ENCODE measurements around the gene LCE1F.

The LCE1F gene, protein sequence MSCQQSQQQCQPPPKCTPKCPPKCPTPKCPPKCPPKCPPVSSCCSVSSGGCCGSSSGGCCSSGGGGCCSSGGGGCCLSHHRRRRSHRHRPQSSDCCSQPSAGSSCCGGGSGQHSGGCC

DNA sequence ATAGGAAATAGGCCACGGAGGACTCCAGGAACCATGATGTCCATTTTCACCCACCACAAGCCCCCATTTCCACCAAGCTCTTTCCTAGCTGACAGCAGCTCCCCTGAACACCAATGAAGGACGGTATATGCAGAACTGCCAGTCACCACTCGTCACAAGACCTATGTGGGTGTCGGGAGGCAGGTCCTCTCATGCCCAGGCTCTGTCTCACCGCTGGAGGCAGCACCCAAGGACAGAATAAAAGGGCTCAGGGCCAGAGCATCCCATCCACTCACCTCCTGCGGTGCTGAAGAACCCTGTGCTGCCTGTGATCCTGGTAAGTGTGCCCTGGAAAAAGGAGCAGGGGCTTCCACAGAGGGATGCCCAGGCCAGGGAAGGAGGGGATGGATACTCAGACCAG, at the start of gene LCE1F:
Gene LCE1F, plus strand, starts transcription at position 266 of the 400 bp plus-strand sequence. CDS start 1,232 bp downstream, outside the sequence.
- no peak within 1 kb of the TSS for H3K4me3 ChIP-seq (replicated peaks; ENCODE audit: low read depth, low read length)
- TF ChIP-seq, protein P1, sequence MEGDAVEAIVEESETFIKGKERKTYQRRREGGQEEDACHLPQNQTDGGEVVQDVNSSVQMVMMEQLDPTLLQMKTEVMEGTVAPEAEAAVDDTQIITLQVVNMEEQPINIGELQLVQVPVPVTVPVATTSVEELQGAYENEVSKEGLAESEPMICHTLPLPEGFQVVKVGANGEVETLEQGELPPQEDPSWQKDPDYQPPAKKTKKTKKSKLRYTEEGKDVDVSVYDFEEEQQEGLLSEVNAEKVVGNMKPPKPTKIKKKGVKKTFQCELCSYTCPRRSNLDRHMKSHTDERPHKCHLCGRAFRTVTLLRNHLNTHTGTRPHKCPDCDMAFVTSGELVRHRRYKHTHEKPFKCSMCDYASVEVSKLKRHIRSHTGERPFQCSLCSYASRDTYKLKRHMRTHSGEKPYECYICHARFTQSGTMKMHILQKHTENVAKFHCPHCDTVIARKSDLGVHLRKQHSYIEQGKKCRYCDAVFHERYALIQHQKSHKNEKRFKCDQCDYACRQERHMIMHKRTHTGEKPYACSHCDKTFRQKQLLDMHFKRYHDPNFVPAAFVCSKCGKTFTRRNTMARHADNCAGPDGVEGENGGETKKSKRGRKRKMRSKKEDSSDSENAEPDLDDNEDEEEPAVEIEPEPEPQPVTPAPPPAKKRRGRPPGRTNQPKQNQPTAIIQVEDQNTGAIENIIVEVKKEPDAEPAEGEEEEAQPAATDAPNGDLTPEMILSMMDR (IDR thresholded peaks at IDR 0.05; ENCODE audit: low read length, missing control alignments) = no peak
- no peak for DNase-seq (ENCODE audit: low read depth)

- no peak overlapping the region for H3K4me3 ChIP-seq (replicated peaks; ENCODE audit: low read depth, low read length)
- TF ChIP-seq, protein P1 (IDR thresholded peaks at IDR 0.05; ENCODE audit: low read length, missing control alignments) = no peak
- no peak for DNase-seq (ENCODE audit: low read depth)
These were observed 49.7 kb upstream of the LCE1F start for GRCh38 chr1:152725261-152725660.

GRCh38 chr1:152728986-152729385, 46.0 kb upstream of the LCE1F start:
- H3K4me3 ChIP-seq (replicated peaks; ENCODE audit: low read depth, low read length) = no peak overlapping the region
- no peak for DNase-seq (ENCODE audit: low read depth)
- TF ChIP-seq, protein P1 (IDR thresholded peaks at IDR 0.05; ENCODE audit: low read length, missing control alignments) = no peak

GRCh38 chr1:152735648-152736047, 39.3 kb upstream of the LCE1F start:
- no peak for DNase-seq (ENCODE audit: low read depth)
- TF ChIP-seq, protein P1 (IDR thresholded peaks at IDR 0.05; ENCODE audit: low read length, missing control alignments) = no peak
- no peak overlapping the region for H3K4me3 ChIP-seq (replicated peaks; ENCODE audit: low read depth, low read length)

- no peak for DNase-seq (ENCODE audit: low read depth)
- TF ChIP-seq, protein P1 (IDR thresholded peaks at IDR 0.05; ENCODE audit: low read length, missing control alignments) = no peak
- no peak overlapping the region for H3K4me3 ChIP-seq (replicated peaks; ENCODE audit: low read depth, low read length)
These were observed 36.9 kb upstream of the LCE1F start for GRCh38 chr1:152737997-152738396.

GRCh38 chr1:152739841-152740240, 35.1 kb upstream of the LCE1F start:
- TF ChIP-seq, protein P1 (IDR thresholded peaks at IDR 0.05; ENCODE audit: low read length, missing control alignments) = no peak
- no peak overlapping the region for H3K4me3 ChIP-seq (replicated peaks; ENCODE audit: low read depth, low read length)
- no peak for DNase-seq (ENCODE audit: low read depth)

DNA sequence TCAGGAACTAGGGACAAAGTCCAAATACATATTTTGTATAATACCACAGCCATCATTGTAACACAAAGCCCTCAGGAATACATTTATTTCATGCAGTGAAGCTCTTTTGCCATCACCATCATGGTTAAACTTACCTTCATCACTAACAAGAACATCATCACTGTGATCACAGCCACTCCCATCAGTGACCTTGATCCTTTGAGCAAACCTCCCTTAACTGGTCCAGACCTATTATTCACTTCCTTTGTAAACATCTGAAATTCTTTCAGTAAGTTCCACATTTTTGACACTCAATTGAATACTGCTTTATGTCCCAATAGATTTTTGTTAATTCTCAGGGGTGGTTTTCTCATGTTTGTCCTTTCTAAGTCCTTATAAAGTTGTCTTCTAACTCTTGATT, 33.3 kb upstream of the LCE1F start:
- no peak for DNase-seq (ENCODE audit: low read depth)
- TF ChIP-seq, protein P1 (IDR thresholded peaks at IDR 0.05; ENCODE audit: low read length, missing control alignments) = no peak
- no peak overlapping the region for H3K4me3 ChIP-seq (replicated peaks; ENCODE audit: low read depth, low read length)
